SK-N-SH treated with all-trans-retinoic acid at 6 μM for 48 hours (cell line): ENCODE results near the gene ARPC1B.

Source experiments
- ATAC-seq: fragments of 200-7000 bp; cut with Tn5 transposase; 3 replicates; pipeline ENCODE4 v1.9.1; 2020; ENCODE audit warnings: mild to moderate bottlenecking, moderate library complexity
- ARNTL ChIP-seq: fragments of 450-650 bp; formaldehyde crosslinking; IDR thresholded peaks from 2 replicates; pipeline ENCODE4 v1.5.0; 2020; ENCODE audit warnings: low read depth, mild to moderate bottlenecking, moderate library complexity, borderline replicate concordance
- BACH2 ChIP-seq: fragments of 250-450 bp; sonication (Bioruptor Pico); IDR thresholded peaks from 2 replicates; pipeline ENCODE4 v1.9.0; 2021; ENCODE audit warnings: mild to moderate bottlenecking, borderline replicate concordance
- CSDC2 ChIP-seq: fragments of 250-450 bp; sonication (Bioruptor Pico); IDR thresholded peaks from 2 replicates; pipeline ENCODE4 v1.5.0; 2020; ENCODE audit warnings: mild to moderate bottlenecking, moderate library complexity
- CSRNP3 ChIP-seq: fragments of 250-450 bp; sonication (Bioruptor Pico); IDR thresholded peaks from 2 replicates; pipeline ENCODE4 v1.5.1; 2021; ENCODE audit warnings: mild to moderate bottlenecking, moderate library complexity
- ESRRG ChIP-seq: fragments of 250-450 bp; sonication (Bioruptor Pico); IDR thresholded peaks from 2 replicates; pipeline ENCODE4 v1.6.1; 2021; ENCODE audit warnings: mild to moderate bottlenecking
- ISL1 ChIP-seq: fragments of 250-450 bp; sonication (Bioruptor Pico); IDR thresholded peaks from 2 replicates; pipeline ENCODE4 v2.1.2; 2022; ENCODE audit warnings: mild to moderate bottlenecking, moderate library complexity
- OSR1 ChIP-seq: fragments of 250-450 bp; sonication (Bioruptor Pico); IDR thresholded peaks from 2 replicates; pipeline ENCODE4 v1.8.0; 2022; ENCODE audit warnings: moderate library complexity, mild to moderate bottlenecking, inconsistent platforms
- POU6F1 ChIP-seq: fragments of 250-450 bp; sonication (Bioruptor Pico); IDR thresholded peaks from 2 replicates; pipeline ENCODE4 v1.8.0; 2021; ENCODE audit warnings: low read depth, mild to moderate bottlenecking, moderate library complexity, borderline replicate concordance
- PPARA ChIP-seq: fragments of 250-450 bp; sonication (Bioruptor Pico); IDR thresholded peaks from 2 replicates; pipeline ENCODE4 v1.5.0; 2020; ENCODE audit warnings: mild to moderate bottlenecking, borderline replicate concordance
- RARB ChIP-seq: fragments of 250-450 bp; sonication (Bioruptor Pico); IDR thresholded peaks from 2 replicates; pipeline ENCODE4 v1.8.0; 2021; ENCODE audit warnings: mild to moderate bottlenecking, moderate library complexity
- SNAI2 ChIP-seq: fragments of 250-450 bp; sonication (Bioruptor Pico); IDR thresholded peaks from 2 replicates; pipeline ENCODE4 v1.5.0; 2020; ENCODE audit warnings: mild to moderate bottlenecking, moderate library complexity
- TCF4 ChIP-seq: fragments of 250-450 bp; sonication (Bioruptor Pico); IDR thresholded peaks from 2 replicates; pipeline ENCODE4 v1.8.0; 2021; ENCODE audit warnings: mild to moderate bottlenecking, moderate library complexity, borderline replicate concordance
- TOX ChIP-seq: fragments of 250-450 bp; sonication (Bioruptor Pico); IDR thresholded peaks from 2 replicates; pipeline ENCODE4 v1.8.0; 2021; ENCODE audit warnings: mild to moderate bottlenecking, moderate library complexity, borderline replicate concordance
- ZC3H10 ChIP-seq: fragments of 250-450 bp; sonication (Bioruptor Pico); IDR thresholded peaks from 2 replicates; pipeline ENCODE4 v1.5.1; 2021; ENCODE audit warnings: mild to moderate bottlenecking, moderate library complexity
- ZFP3 ChIP-seq: fragments of 250-450 bp; sonication (Bioruptor Pico); IDR thresholded peaks from 2 replicates; pipeline ENCODE4 v1.5.0; 2020; ENCODE audit warnings: mild to moderate bottlenecking, moderate library complexity
- ZFP30 ChIP-seq: fragments of 450-650 bp; formaldehyde crosslinking; IDR thresholded peaks from 2 replicates; pipeline ENCODE4 v1.5.0; 2022; ENCODE audit warnings: mild to moderate bottlenecking, moderate library complexity
- ZNF565 ChIP-seq: fragments of 450-650 bp; formaldehyde crosslinking; conservative IDR thresholded peaks from 2 replicates; pipeline ENCODE4 v1.5.0; 2020; ENCODE audit warnings: low read depth, mild to moderate bottlenecking, moderate library complexity
- ZNF8 ChIP-seq: fragments of 450-650 bp; formaldehyde crosslinking; IDR thresholded peaks from 2 replicates; pipeline ENCODE4 v1.5.0; 2020; ENCODE audit warnings: mild to moderate bottlenecking, moderate library complexity
- TF ChIP-seq, protein P1 (sequence below): fragments of 250-450 bp; sonication (Bioruptor Pico); IDR thresholded peaks from 2 replicates; pipeline ENCODE4 v1.5.0; 2020; ENCODE audit warnings: mild to moderate bottlenecking, moderate library complexity
- TF ChIP-seq, protein P2 (sequence below): fragments of 250-450 bp; sonication (Bioruptor Pico); IDR thresholded peaks from 2 replicates; pipeline ENCODE4 v1.5.1; 2020; ENCODE audit warnings: low read depth, mild to moderate bottlenecking, moderate library complexity

Gene ARPC1B

GRCh38 chr7:99410635-99411034 lies 36.1 kb downstream of the ARPC1B start:
- no peak for ATAC-seq
- TF ChIP-seq ZNF8 (CRISPR knock-in tag): no peak
- TF ChIP-seq BACH2 (CRISPR knock-in tag): no peak
- no peak for TF ChIP-seq ARNTL
- TF ChIP-seq ESRRG (CRISPR knock-in tag): no peak
- TF ChIP-seq CSDC2 (CRISPR knock-in tag): no peak
- no peak for TF ChIP-seq ZFP3 (CRISPR knock-in tag)
- no peak for TF ChIP-seq PPARA
- no peak for TF ChIP-seq ZC3H10 (CRISPR knock-in tag)
- TF ChIP-seq RARB (CRISPR knock-in tag): no peak
- no peak for TF ChIP-seq TCF4 (CRISPR knock-in tag)
- no peak for TF ChIP-seq CSRNP3 (CRISPR knock-in tag)

DNA sequence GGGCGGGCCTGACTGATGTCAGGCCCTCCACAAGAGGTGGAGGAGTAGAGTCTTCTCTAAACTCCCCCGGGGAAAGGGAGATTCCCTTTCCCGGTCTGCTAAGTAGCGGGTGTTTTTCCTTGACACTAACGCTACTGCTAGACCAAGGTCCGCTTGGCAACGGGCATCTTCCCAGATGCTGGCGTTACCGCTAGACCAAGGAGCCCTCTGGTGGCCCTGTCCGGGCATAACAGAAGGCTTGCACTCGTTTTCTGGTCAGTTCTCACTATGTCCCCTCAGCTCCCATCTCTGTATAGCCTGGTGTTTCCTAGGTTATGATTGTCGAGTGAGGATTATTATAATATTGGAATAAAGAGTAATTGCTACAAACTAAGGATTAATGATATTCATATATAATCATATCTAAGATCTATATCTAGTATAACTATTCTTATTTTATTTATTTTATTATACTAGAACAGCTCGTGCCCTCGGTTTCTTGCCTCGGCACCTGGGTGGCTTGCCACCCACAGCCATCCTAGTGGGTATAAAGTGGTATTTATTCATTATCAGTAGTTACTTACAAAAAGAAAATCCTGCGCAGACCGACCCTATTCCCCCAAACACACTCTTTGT lies 41.1 kb downstream of the ARPC1B start:
- ATAC-seq: 0 out of 3 replicates have a peak, but pooled peaks have one; percentile 8

- no peak for TF ChIP-seq ZFP3 (CRISPR knock-in tag)
- no peak for TF ChIP-seq PPARA
- no peak for TF ChIP-seq SNAI2 (CRISPR knock-in tag)
- no peak for TF ChIP-seq ZNF565 (CRISPR knock-in tag)
- TF ChIP-seq RARB (CRISPR knock-in tag): no peak
- TF ChIP-seq ZNF8 (CRISPR knock-in tag): no peak
- TF ChIP-seq, protein P1, sequence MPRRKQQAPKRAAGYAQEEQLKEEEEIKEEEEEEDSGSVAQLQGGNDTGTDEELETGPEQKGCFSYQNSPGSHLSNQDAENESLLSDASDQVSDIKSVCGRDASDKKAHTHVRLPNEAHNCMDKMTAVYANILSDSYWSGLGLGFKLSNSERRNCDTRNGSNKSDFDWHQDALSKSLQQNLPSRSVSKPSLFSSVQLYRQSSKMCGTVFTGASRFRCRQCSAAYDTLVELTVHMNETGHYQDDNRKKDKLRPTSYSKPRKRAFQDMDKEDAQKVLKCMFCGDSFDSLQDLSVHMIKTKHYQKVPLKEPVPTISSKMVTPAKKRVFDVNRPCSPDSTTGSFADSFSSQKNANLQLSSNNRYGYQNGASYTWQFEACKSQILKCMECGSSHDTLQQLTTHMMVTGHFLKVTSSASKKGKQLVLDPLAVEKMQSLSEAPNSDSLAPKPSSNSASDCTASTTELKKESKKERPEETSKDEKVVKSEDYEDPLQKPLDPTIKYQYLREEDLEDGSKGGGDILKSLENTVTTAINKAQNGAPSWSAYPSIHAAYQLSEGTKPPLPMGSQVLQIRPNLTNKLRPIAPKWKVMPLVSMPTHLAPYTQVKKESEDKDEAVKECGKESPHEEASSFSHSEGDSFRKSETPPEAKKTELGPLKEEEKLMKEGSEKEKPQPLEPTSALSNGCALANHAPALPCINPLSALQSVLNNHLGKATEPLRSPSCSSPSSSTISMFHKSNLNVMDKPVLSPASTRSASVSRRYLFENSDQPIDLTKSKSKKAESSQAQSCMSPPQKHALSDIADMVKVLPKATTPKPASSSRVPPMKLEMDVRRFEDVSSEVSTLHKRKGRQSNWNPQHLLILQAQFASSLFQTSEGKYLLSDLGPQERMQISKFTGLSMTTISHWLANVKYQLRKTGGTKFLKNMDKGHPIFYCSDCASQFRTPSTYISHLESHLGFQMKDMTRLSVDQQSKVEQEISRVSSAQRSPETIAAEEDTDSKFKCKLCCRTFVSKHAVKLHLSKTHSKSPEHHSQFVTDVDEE (CRISPR knock-in tag): no peak
- no peak for TF ChIP-seq POU6F1
- TF ChIP-seq ZC3H10 (CRISPR knock-in tag): no peak
- TF ChIP-seq CSRNP3 (CRISPR knock-in tag): no peak
- TF ChIP-seq OSR1: no peak
- TF ChIP-seq ISL1 (CRISPR knock-in tag): no peak
- no peak for TF ChIP-seq ARNTL
- TF ChIP-seq ZFP30 (CRISPR knock-in tag): no peak
- no peak for ATAC-seq
These were observed 43.7 kb downstream of the ARPC1B start for GRCh38 chr7:99418260-99418659.

DNA sequence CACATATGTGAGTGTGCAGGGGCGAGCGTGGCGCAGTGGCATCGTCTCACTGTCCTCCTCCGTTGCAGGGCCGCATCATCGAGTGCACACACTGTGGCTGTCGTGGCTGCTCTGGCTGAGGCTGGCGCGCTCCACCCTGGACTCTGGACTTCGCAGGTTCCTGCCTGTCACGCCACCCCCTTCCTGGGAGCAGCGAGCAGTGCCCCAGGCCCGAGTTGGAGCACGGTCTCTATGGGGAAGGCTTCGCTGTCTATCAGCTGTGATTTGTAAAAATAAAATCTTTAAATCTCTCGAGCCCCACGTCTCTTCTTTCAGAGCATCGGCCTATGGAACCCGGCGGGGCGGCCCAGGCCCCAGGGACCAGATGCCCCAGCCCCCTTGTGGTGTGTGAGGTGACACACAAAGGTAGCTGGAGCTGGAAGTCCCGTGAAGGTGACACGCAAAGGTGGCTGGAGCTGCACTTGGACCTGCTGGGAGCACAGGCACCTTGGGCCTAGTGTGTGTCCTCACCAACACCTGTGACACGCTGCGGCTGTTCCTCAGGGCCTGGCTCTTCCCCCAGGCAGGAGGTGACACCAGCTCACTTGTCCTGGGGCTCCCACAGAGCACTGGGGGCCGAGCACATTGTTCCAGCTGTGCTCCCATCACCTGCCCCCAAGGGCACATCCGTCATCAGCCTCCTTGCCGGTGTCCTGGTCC lies 44.9 kb downstream of the ARPC1B start:
- no peak for ATAC-seq
- TF ChIP-seq CSDC2 (CRISPR knock-in tag) (no peak), OSR1 (no peak), ZFP3 (CRISPR knock-in tag) (no peak), TCF4 (CRISPR knock-in tag) (no peak), CSRNP3 (CRISPR knock-in tag) (no peak), RARB (CRISPR knock-in tag) (no peak), ARNTL (no peak), ISL1 (CRISPR knock-in tag) (no peak), PPARA (no peak), TOX (CRISPR knock-in tag) (no peak)
- TF ChIP-seq, protein P1 (CRISPR knock-in tag): no peak
- TF ChIP-seq, protein P2, sequence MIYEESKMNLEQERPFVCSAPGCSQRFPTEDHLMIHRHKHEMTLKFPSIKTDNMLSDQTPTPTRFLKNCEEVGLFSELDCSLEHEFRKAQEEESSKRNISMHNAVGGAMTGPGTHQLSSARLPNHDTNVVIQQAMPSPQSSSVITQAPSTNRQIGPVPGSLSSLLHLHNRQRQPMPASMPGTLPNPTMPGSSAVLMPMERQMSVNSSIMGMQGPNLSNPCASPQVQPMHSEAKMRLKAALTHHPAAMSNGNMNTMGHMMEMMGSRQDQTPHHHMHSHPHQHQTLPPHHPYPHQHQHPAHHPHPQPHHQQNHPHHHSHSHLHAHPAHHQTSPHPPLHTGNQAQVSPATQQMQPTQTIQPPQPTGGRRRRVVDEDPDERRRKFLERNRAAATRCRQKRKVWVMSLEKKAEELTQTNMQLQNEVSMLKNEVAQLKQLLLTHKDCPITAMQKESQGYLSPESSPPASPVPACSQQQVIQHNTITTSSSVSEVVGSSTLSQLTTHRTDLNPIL (CRISPR knock-in tag): no peak
